Coronary artery (tissue), 2 donors: ENCODE measurements around the gene MED25.

ENCODE experiments used
- DNase-seq: peaks from one replicate; pipeline ENCODE4 v3.0.0-alpha.2; 2017; ENCODE audit warnings: low spot score
- H3K27ac ChIP-seq, 2 donors: fragments of 200-600 bp; sonication (generic); one replicate each; pipeline ENCODE4 v1.5.1; 2016 to 2019
- H3K4me3 ChIP-seq: fragments of 200-600 bp; sonication (generic); 2 replicates; pipeline ENCODE4 v1.5.1; 2016; ENCODE audit warnings: mild to moderate bottlenecking, moderate library complexity
- CTCF ChIP-seq: fragments of 200-600 bp; sonication (generic); IDR thresholded peaks from one replicate; pipeline ENCODE4 v1.5.1; 2019; ENCODE audit warnings: antibody characterized with exemption

Gene MED25

GRCh38 chr19:49857838-49858087 lies 39.7 kb downstream of the MED25 start:
- no peak overlapping the region for H3K4me3 ChIP-seq
- peak overlapping the region in 1 of 2 donors; percentile 15 for H3K27ac ChIP-seq
- DNase-seq, result no peak
- no peak for TF ChIP-seq CTCF

- Histone ChIP-seq H3K27ac (peak overlapping the region in 1 of 2 donors; percentile 15), H3K4me3 (no peak overlapping the region)
- TF ChIP-seq CTCF, result no peak
- DNase-seq, result no peak
These were observed 40.2 kb downstream of the MED25 start for GRCh38 chr19:49858088-49858985.

GRCh38 chr19:49859682-49860335 lies 41.7 kb downstream of the MED25 start:
- DNase-seq, result no peak
- Histone ChIP-seq H3K27ac (peak overlapping the region in 1 of 2 donors; percentile 28), H3K4me3 (no peak overlapping the region)
- no peak for TF ChIP-seq CTCF

GRCh38 chr19:49860336-49861102 lies 42.4 kb downstream of the MED25 start:
- H3K27ac ChIP-seq, result peak overlapping the region in 1 of 2 donors; percentile 74
- DNase-seq, result no peak
- no peak for TF ChIP-seq CTCF
- H3K4me3 ChIP-seq, result no peak overlapping the region

GRCh38 chr19:49861107-49861506 lies 43.0 kb downstream of the MED25 start:
- no peak for TF ChIP-seq CTCF
- H3K27ac ChIP-seq, result peak overlapping the region in 1 of 2 donors; percentile 74
- no peak for DNase-seq

GRCh38 chr19:49861541-49862378 lies 43.7 kb downstream of the MED25 start:
- DNase-seq, result no peak
- TF ChIP-seq CTCF, result no peak

More at GRCh38 chr19:49861107-49861506, 43.0 kb downstream of the MED25 start:
- no peak overlapping the region for H3K4me3 ChIP-seq

More at GRCh38 chr19:49861541-49862378, 43.7 kb downstream of the MED25 start:
- peak overlapping the region in 1 of 2 donors; percentile 74 for H3K27ac ChIP-seq
- H3K4me3 ChIP-seq, result no peak overlapping the region
